Bronchial epithelial cell (primary cell): ENCODE measurements around the gene TDRD12. TPM values are rescaled to one million over a fixed set of nuclear protein-coding genes. Genes with fewer than 3 reads are reported as not detected.
"Not testable (repeated sequence)": the region's sequence is repeated elsewhere in the genome, so short reads cannot be mapped to it uniquely, and the experiment has no call there.

ENCODE experiments used
- DNase-seq: peaks from one replicate; pipeline ENCODE4 v3.0.0-alpha.2; 2010; ENCODE audit warnings: low read depth
- FAIRE-seq: peaks from 2 replicates; lab custom pipeline; 2011; peaks lifted over from hg19 to GRCh38; lab: Jason Lieb, UNC
- H3K27me3 ChIP-seq: 2 replicates; pipeline ENCODE4 v1.5.1; 2011; ENCODE audit warnings: low read length; ENCODE audit not compliant: control insufficient read depth, insufficient read depth
- H3K36me3 ChIP-seq: 2 replicates; pipeline ENCODE4 v1.5.1; 2011; ENCODE audit warnings: low read length; ENCODE audit not compliant: control insufficient read depth, insufficient read depth
- H3K4me3 ChIP-seq: 2 replicates; pipeline ENCODE4 v1.5.1; 2011; ENCODE audit warnings: mild to moderate bottlenecking, low read depth, low read length, control low read depth
- CTCF ChIP-seq: IDR thresholded peaks from 2 replicates; pipeline ENCODE4 v1.5.1; 2011; ENCODE audit warnings: mild to moderate bottlenecking, moderate library complexity, low read length, control low read depth, inconsistent platforms; ENCODE audit not compliant: insufficient read depth, severe bottlenecking
- total RNA-seq: library from RNA; depleted of rRNA; stranded (reverse); fragments of >200 nt; gene quantifications from 2 replicates; pipeline ENCODE4 v1.2.1, GENCODE V29; 2014

TDRD12 gene
- total RNA-seq, 1 donor from 2014 or later = 1.6 TPM

- Histone ChIP-seq H3K4me3 (no peak overlapping the region), H3K27me3 (no peaks in the 10 kb centered on the region), H3K36me3 (no peaks in the 10 kb centered on the region)
- FAIRE-seq (no peak), DNase-seq (no peak)
- no peak for TF ChIP-seq CTCF
These were observed 53.6 kb downstream of the TDRD12 start for GRCh38 chr19:32773126-32773525.

- FAIRE-seq (no peak), DNase-seq (no peak)
- H3K36me3 ChIP-seq = no peaks in the 10 kb centered on the region
- H3K4me3 ChIP-seq = no peak overlapping the region
- TF ChIP-seq CTCF = no peak
- H3K27me3 ChIP-seq = no peaks in the 10 kb centered on the region
These were observed 59.5 kb downstream of the TDRD12 start for GRCh38 chr19:32779082-32779481.

- Histone ChIP-seq H3K36me3 (no peaks in the 10 kb centered on the region), H3K27me3 (no peaks in the 10 kb centered on the region), H3K4me3 (no peak overlapping the region)
- no peak for DNase-seq
- FAIRE-seq = no peak
- TF ChIP-seq CTCF = no peak
These were observed 61.7 kb downstream of the TDRD12 start for GRCh38 chr19:32781280-32781679.

- not testable (repeated sequence) for FAIRE-seq, H3K27me3 ChIP-seq, DNase-seq, H3K4me3 ChIP-seq, H3K36me3 ChIP-seq
These were observed 62.5 kb downstream of the TDRD12 start for GRCh38 chr19:32782089-32782488.

- H3K27me3 ChIP-seq, FAIRE-seq: not testable (repeated sequence)
These were observed 67.7 kb downstream of the TDRD12 start for GRCh38 chr19:32787161-32787813.

GRCh38 chr19:32787895-32788294 is 68.3 kb downstream of the TDRD12 start:
- not testable (repeated sequence) for DNase-seq, FAIRE-seq, H3K4me3 ChIP-seq, H3K36me3 ChIP-seq, H3K27me3 ChIP-seq

More at GRCh38 chr19:32787161-32787813, 67.7 kb downstream of the TDRD12 start:
- not testable (repeated sequence) for H3K36me3 ChIP-seq, DNase-seq, H3K4me3 ChIP-seq

- H3K4me3 ChIP-seq = no peak overlapping the region
- FAIRE-seq = no peak
These were observed 69.9 kb downstream of the TDRD12 start for GRCh38 chr19:32789429-32789828.

More at GRCh38 chr19:32789429-32789828, 69.9 kb downstream of the TDRD12 start:
- TF ChIP-seq CTCF = no peak
- H3K27me3 ChIP-seq = no peaks in the 10 kb centered on the region
- DNase-seq = no peak
- no peaks in the 10 kb centered on the region for H3K36me3 ChIP-seq
